DMS153 (cell line): ENCODE data around the gene PLA2G6.

Experiments
- DNase-seq: peaks from one replicate; lab custom pipeline; 2025; lab: John Stamatoyannopoulos, UW

PLA2G6 gene

GRCh38 chr22:38109371-38110001, 72.1 kb downstream of the PLA2G6 start:
- no peak for DNase-seq

GRCh38 chr22:38108561-38109319, 72.9 kb downstream of the PLA2G6 start:
- DNase-seq: no peak

- DNase-seq: no peak
Measured at GRCh38 chr22:38107692-38108515, 73.7 kb downstream of the PLA2G6 start.

GRCh38 chr22:38106814-38107578, 74.6 kb downstream of the PLA2G6 start:
- DNase-seq: no peak

GRCh38 chr22:38104084-38104483, 77.5 kb downstream of the PLA2G6 start:
- no peak for DNase-seq

- no peak for DNase-seq
Measured at GRCh38 chr22:38103641-38104040, 78.0 kb downstream of the PLA2G6 start.

- no peak for DNase-seq
Measured at GRCh38 chr22:38098410-38099249, 83.0 kb downstream of the PLA2G6 start.

GRCh38 chr22:38097557-38098409, 83.8 kb downstream of the PLA2G6 start:
- DNase-seq: no peak

- no peak for DNase-seq
Measured at GRCh38 chr22:38097058-38097457, 84.6 kb downstream of the PLA2G6 start.

- DNase-seq: no peak
Measured at GRCh38 chr22:38089474-38089851, 92.2 kb downstream of the PLA2G6 start.

GRCh38 chr22:38088629-38089473, 92.8 kb downstream of the PLA2G6 start:
- no peak for DNase-seq

GRCh38 chr22:38087855-38088254, 93.8 kb downstream of the PLA2G6 start:
- DNase-seq: no peak

GRCh38 chr22:38086942-38087341, 94.7 kb downstream of the PLA2G6 start:
- no peak for DNase-seq

- DNase-seq: no peak
Measured at GRCh38 chr22:38086001-38086845, 95.4 kb downstream of the PLA2G6 start.

GRCh38 chr22:38085501-38085900, 96.1 kb downstream of the PLA2G6 start:
- no peak for DNase-seq

GRCh38 chr22:38085056-38085455, 96.6 kb downstream of the PLA2G6 start:
- no peak for DNase-seq

- no peak for DNase-seq
Measured at GRCh38 chr22:38083931-38084631, 97.5 kb downstream of the PLA2G6 start, which contains the start of gene SLC16A8. TSS of gene SLC16A8 (minus strand) at chr22:38084184. CDS start at chr22:38082873, 1,311 bp downstream.
